ENCODE measurements around the gene CD248. TPM values are rescaled to one million over a fixed set of nuclear protein-coding genes. Genes with fewer than 3 reads are reported as not detected.
"Not testable (repeated sequence)": the region's sequence is repeated elsewhere in the genome, so short reads cannot be mapped to it uniquely, and the experiment has no call there.

CD248 gene
- total and polyA plus RNA-seq, 2 donors (not counting 1 experiment from before 2014, with no cell fraction given): 0.40 to 0.96 TPM

GRCh38 chr11:66320289-66320688, 3.4 kb upstream of the CD248 start:
- H3K27ac Mint-ChIP-seq; H3K4me3 ChIP-seq (ENCODE audit: control extremely low read depth in 1 of 5, extremely low read depth in 1 of 5, insufficient read depth in 1 of 5, low read depth in 2 of 5, low read length in 4 of 5); ATAC-seq (ENCODE audit: low read depth); H3K4me2 ChIP-seq (replicated peaks; ENCODE audit: low read depth, low read length, poor library complexity, severe bottlenecking); DNase-seq; H3K4me3 Mint-ChIP-seq; H3K79me2 ChIP-seq (ENCODE audit: control insufficient read depth, insufficient read depth, low read length); H3K27me3 Mint-ChIP-seq; H3K27me3 ChIP-seq (replicated peaks in 1 of 4; ENCODE audit: control extremely low read depth in 1 of 4, control insufficient read depth in 3 of 4, insufficient read depth in 4 of 4, low read length in 3 of 4); H4K20me1 ChIP-seq (ENCODE audit: control insufficient read depth, insufficient read depth, low read length, poor library complexity, severe bottlenecking); H3K27ac ChIP-seq (ENCODE audit: low read length in 2 of 2); CTCF ChIA-PET; intact Hi-C loops (cut with micrococcal nuclease); H3K9ac ChIP-seq (ENCODE audit: low read length); H3K9me3 Mint-ChIP-seq (ENCODE audit: insufficient read depth); H3K9me3 ChIP-seq (ENCODE audit: control extremely low read depth in 1 of 3, control insufficient read depth in 2 of 3, insufficient read depth in 1 of 3, low read length in 2 of 3); H2AFZ ChIP-seq (ENCODE audit: insufficient read depth, low read depth, low read length, poor library complexity, severe bottlenecking); H3K36me3 ChIP-seq (replicated peaks in 1 of 2; ENCODE audit: control extremely low read depth in 1 of 2, control insufficient read depth in 1 of 2, extremely low read depth in 1 of 2, insufficient read depth in 2 of 2, low read length in 1 of 2); POLR2A ChIA-PET: not testable (repeated sequence)
- peaks cover 24 to 26% of the 10 kb centered on the region in 2 donors for H3K4me1 ChIP-seq (ENCODE audit: control insufficient read depth in 2 of 2, insufficient read depth in 2 of 2, low read length in 2 of 2)
- no CpG with 5 or more reads among the region's 2 CpGs for WGBS (ENCODE audit: insufficient coverage)
- peaks cover 31% of the 10 kb centered on the region for H3K4me1 Mint-ChIP-seq

GRCh38 chr11:66318600-66318970, 1.7 kb upstream of the CD248 start:
- intact Hi-C loops (cut with micrococcal nuclease): loop anchor here (1.0 kb wide), 1 partner anchor 10 kb away; no protein-coding TSS in a partner anchor
- H3K4me1 Mint-ChIP-seq: peaks cover 39% of the 10 kb centered on the region

More at GRCh38 chr11:66318600-66318970, 1.7 kb upstream of the CD248 start:
- WGBS (ENCODE audit: insufficient coverage): 0% methylated on average over 1 of the region's 3 CpGs
- H3K4me2 ChIP-seq (replicated peaks; ENCODE audit: low read depth, low read length, poor library complexity, severe bottlenecking): peak overlapping the region; percentile 77
- no peaks in the 10 kb centered on the region for H3K79me2 ChIP-seq (ENCODE audit: control insufficient read depth, insufficient read depth, low read length)
- H3K27me3 ChIP-seq (replicated peaks in 1 of 4; ENCODE audit: control extremely low read depth in 1 of 4, control insufficient read depth in 3 of 4, insufficient read depth in 4 of 4, low read length in 3 of 4): no peaks in the 10 kb centered on the region
- no peaks in the 10 kb centered on the region for H3K9me3 ChIP-seq (ENCODE audit: control extremely low read depth in 1 of 3, control insufficient read depth in 2 of 3, insufficient read depth in 1 of 3, low read length in 2 of 3)
- no peaks in the 10 kb centered on the region for H3K36me3 ChIP-seq (replicated peaks in 1 of 2; ENCODE audit: control extremely low read depth in 1 of 2, control insufficient read depth in 1 of 2, extremely low read depth in 1 of 2, insufficient read depth in 2 of 2, low read length in 1 of 2)
- H3K4me3 ChIP-seq (ENCODE audit: control extremely low read depth in 1 of 5, extremely low read depth in 1 of 5, insufficient read depth in 1 of 5, low read depth in 2 of 5, low read length in 4 of 5): peak overlapping the region in 2 of 5 experiments; percentile 20 to 37
- no peaks in the 10 kb centered on the region for H4K20me1 ChIP-seq (ENCODE audit: control insufficient read depth, insufficient read depth, low read length, poor library complexity, severe bottlenecking)
- DNase-seq (no peak), ATAC-seq (ENCODE audit: low read depth) (no peak)
- H3K9ac ChIP-seq (ENCODE audit: low read length): peak overlapping the region; percentile 47
- H3K27ac Mint-ChIP-seq: peak overlapping the region; percentile 98
- H3K27ac ChIP-seq (ENCODE audit: low read length in 2 of 2): peak overlapping the region; percentile 76 to 95
- TF ChIP-seq EZH2 (IDR thresholded peaks at IDR 0.05; ENCODE audit: borderline replicate concordance, insufficient read depth, low read depth, low read length, poor library complexity, severe bottlenecking) (no peak), CTCF (IDR thresholded peaks at IDR 0.05) (no peak)
- ChIA-PET CTCF (interaction anchor here (1.2 to 2.0 kb wide), 4 partner anchors 9 to 25 kb away, joined by 4 to 6 read pairs (median 6); no protein-coding TSS in a partner anchor), POLR2A (interaction anchor here (1.4 kb wide), 1 partner anchor 51 kb away, joined by 3 read pairs; the partner anchor contains the start of gene RAB1B)
- peak overlapping the region; percentile 91 for H3K4me3 Mint-ChIP-seq
- H2AFZ ChIP-seq (ENCODE audit: insufficient read depth, low read depth, low read length, poor library complexity, severe bottlenecking): peak overlapping the region; percentile 50
- H3K27me3 Mint-ChIP-seq: no peaks in the 10 kb centered on the region
- H3K4me1 ChIP-seq (ENCODE audit: control insufficient read depth in 2 of 2, insufficient read depth in 2 of 2, low read length in 2 of 2): peaks cover 28 to 30% of the 10 kb centered on the region in 2 donors
- H3K9me3 Mint-ChIP-seq (ENCODE audit: insufficient read depth): no peaks in the 10 kb centered on the region
